ENCODE data around the gene CPVL.

GRCh38 chr7:29193316-29194205 lies 47.2 kb upstream of the CPVL start:
- TF ChIP-seq CTCF (conservative IDR thresholded peaks at IDR 0.05; ENCODE audit: low read depth, low read length), result no peak
- no peak for TF ChIP-seq EZH2 (IDR thresholded peaks at IDR 0.05; ENCODE audit: borderline replicate concordance, low read depth, low read length, poor library complexity, severe bottlenecking)
